GM19324 (cell line): ENCODE results near the gene XRRA1.

Experiments used
- ATAC-seq: cut with Tn5 transposase; IDR thresholded peaks from one replicate; pipeline ENCODE4 v1.9.1; 2021; ENCODE audit warnings: mild to moderate bottlenecking, moderate library complexity; ENCODE audit not compliant: unreplicated experiment, low FRiP score

Gene XRRA1

DNA sequence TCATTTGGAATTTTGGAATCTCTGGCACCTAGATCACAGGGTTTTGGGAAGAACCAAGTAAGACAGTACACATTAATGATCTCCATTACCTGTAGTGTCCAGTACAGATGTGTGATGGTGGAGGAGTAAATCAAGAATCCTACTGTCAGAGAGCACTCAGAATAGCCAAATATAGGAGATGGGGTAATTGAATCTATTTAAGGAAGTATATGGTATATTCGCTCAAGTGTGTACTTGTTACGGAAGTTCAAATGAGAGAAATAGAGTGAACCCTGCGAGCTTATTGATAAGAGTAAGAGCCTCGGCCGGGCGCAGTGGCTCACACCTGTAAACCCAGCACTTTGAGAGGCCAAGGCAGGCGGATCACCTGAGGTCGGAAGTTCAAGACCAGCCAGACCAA lies 2.3 kb upstream of the XRRA1 start:
- ATAC-seq: no peak

DNA sequence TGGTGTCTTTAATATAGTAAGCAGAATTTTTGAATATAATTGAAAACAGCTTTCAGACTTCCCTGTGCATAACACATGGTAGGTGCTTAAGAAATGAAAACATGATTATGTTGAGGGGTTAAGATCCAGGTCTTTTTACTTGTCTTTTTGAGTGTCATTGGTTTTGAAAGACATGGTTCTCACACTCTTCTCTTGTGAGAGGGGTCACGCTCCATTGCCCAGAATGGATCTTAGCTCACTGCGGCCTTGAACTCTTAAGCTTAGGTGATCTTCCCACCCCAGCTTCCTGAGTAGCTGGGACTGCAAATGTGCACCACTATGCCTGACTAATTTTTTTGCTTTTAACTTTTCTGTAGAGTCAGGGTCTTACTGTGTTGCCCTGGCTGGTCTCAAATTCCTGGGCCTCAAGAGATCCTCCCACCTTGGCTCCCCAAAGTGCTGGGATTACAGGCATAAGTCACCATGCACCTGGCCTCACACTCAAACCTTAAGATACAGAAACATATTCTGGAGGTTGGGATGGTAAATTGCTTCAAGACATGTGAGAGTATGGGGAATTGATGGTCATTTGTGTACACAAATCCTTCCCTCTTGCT lies 1.6 kb upstream of the XRRA1 start:
- ATAC-seq: no peak

DNA sequence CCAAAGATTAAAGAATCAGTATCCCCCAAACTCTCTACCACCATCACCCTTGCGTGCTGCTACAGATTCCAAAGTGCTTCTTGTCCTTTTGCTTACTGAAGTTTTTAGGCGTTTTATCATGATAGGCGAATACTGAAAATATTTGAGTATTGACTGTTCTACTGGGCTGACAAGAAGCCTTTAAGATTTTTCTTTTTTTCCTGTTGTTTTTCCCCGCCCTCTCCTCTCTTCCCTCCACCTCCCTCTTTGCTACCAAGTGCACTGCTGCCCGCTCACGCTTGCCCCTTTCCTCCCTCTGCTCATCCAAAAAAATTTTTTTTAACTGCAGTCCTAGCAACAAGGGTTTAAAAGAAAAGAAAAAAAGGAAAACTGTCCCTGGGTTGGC lies 854 bp upstream of the XRRA1 start:
- ATAC-seq: no peak

DNA sequence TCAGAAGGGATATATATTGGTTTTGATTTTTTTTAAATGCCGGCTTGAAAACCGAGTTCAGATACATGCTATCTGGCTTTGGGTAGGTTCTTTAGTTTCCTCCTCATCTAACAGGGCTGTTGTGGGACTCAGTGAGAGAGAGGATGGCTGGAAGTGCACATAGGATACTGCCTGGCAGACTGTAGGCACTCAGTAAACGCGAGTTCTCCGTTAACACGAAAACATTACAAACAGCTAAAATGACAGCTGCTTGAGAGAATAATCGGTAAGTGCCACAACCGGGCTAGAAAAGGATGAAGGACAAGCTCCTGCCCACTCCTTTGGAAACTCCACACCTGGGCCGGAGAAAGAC lies 369 bp downstream of the XRRA1 start:
- peak; percentile 6 for ATAC-seq

DNA sequence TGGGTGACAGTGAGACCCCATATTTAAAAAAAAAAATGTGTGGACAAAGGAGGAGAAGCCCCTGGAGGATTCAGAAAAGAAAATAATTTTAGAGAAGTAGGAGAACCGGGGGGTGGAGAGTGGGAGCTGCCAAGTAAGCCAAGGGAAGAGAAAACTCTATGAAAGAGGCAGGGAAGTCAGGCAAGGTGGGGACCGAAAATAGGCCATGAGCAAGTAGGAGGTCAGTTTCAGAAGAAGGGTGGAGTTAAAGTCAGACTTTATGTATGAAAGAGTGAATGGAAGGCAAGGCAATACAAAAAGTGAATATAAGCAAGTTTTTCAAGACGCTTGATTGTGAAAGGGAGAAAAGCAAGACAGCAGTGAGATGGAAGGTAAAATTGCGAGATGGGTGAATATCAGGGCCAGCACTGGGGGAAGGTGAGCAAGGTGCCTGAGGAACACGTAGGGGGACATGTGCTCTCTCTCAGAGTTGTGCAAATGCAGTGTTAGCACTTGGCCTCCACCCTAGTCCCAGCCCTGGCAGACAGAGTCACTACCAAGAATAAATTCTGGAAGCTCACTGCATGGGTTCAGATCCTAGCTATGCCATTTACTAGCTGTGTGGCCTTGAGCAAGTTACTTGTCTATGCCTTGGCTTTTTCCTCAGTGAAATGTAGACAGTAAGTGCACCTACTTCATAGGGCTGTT lies 6.7 kb downstream of the XRRA1 start:
- no peak for ATAC-seq

DNA sequence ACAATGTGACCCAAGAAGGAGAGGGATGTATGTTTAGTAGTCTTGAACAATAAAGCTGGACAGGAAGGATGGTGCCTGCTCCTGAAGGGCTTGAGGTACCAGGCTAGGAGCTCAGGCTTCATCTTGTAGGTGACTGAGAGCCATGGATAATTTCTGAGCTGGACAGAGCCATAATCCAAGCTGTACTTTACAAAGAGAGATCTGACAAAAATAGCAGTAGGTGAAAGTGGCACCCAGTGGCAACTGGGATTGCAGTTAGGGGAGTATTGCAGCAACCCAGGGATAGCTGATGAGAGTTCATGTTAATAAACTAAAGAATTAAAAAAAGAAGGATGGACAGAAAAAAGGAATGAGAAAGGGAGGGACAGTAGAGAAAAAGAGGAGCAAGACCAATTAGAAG lies 7.4 kb downstream of the XRRA1 start:
- no peak for ATAC-seq

DNA sequence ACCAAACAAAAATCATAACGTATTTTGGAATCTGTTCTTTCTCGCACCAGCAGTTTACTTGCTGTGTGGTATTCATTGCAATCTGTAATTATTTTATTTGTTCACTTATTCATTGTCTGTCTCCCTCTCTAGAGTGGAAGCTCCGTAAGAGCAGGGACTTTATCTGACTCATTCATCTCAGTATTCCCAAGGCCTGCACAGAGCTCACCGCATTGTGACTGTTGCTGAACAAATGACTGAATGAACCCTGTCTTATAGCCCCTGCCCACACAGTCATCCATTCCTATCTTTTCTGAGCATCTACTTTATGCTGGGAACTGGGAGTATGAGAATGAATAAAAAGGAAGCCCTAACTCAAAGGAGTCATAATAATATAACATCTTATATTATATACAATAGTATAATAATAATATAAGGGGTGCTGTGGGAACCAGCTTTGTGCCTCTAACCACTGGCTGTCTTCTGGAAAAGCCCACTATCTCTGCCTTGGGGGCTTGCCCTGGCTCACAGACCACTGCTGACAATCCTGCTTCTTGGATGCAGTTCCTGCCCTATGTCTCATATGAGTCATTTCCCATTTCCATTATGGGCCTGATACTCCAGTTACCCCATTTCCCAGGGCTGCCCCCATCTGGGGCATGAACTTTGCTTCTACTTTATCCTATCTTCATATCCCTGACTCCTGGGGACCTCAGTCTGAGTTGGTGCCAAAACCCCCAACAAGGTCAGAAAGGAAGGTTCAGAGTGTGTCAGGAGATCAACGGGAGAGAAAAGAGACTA lies 11.0 kb downstream of the XRRA1 start:
- no peak for ATAC-seq

DNA sequence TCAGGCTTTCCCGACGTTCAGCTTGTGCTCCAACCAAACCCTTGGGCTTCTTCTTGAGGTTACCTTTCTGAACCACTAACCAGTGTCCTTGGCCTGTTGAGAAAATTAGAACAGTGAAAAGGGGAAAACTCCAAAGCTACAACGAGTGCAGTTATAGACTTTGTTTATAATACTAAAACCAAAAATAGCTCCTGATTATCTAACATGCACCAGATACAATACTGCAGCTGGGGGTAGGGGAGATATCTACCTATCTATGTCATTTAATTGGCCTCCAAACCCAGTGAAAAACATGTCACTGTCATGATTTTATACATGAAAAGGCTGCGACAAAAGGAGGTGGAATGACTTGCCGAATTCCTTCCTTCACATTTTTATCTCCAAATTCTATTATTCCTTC lies 11.9 kb downstream of the XRRA1 start:
- ATAC-seq: no peak

DNA sequence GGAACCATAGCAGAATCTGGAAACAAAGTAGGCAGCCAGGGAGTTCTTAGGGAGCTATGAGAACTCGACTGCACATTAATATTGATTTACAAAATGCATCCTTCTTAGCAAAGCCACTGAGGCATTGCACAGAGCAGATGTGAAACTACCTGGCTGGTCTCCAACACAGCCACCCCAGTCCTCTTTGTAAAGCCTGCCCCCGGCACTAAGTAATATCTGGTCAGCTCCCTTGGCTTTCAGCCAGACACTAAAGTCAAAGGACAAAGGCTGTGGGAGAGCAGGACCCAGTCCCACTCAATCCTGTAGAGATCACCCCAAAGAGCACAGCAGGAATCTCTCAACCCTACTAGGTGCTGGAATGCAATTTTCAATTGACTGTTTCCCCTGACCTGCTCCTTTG lies 12.8 kb downstream of the XRRA1 start:
- ATAC-seq: no peak

DNA sequence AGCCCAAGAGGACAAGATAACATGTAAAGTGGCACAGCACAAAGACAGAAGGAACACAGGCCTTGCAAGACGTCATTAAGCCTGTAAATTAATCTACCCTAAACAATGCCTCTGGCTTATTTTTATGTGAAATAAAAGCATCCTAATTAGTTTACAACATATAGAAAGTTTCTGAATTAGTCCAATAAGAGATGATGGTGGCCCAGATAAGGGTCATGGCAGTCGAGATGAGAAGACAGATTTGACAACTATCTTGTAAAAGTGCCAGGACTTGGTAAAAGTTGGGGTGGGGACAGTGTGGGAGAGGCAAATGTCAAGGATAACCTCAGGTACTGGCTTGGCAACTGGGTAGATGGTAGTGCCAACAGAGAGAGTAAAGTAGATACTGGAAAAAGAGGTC lies 13.6 kb downstream of the XRRA1 start:
- no peak for ATAC-seq

DNA sequence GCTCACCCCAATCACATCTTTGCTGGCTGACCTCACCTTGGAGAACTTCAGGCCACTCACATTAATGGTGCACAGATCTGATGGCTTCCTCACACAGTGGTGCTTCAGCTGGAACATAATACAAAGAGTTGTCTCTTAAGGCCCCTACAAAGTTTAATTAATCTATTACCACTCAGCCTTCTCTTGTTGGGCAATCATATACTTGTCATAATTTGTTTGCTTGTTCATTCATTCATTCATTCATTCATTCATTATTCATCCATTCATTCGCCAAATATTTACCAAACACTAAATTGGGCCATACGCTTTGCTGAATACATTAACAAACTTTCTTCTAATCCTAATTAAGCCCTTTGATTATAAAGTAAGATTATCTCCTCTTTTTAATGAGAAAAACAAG lies 15.1 kb downstream of the XRRA1 start:
- ATAC-seq: no peak

DNA sequence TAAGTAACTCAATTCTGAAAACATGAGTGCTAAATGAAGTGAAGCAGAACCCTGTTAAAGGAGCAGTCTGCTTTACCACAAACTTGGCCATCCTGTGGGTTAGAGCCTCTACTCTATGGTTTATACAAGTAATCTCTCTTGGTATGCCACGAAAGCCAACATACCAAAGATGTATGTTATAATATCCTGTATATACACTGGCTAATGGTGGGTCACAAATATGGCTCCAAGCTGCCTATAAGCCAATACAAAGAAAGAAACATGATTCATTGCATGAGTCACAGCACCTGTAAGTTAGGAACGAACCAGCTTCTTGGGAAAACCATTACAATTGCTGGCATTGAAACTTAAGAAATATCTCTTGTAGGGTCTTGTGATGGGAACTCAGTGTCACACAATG lies 16.1 kb downstream of the XRRA1 start:
- ATAC-seq: no peak

DNA sequence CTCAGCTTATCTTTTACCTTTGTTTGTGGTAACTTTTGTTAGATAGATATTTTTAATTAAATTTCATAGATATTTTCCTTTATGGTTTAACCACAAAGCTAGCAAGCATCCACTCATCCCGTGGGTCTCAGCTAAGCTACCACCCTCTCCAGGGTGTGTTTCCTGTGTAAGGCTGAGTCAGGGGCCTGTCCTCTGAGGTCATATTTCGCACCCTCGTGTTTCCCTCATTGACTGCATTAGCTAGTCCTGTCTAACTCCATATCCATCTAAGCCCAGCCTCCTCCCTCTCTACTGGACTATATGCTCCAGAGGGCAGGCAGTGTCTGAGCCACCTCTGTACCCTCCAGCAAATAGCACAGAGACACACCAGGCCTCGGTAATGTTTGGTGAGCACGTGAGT lies 16.7 kb downstream of the XRRA1 start:
- no peak for ATAC-seq

DNA sequence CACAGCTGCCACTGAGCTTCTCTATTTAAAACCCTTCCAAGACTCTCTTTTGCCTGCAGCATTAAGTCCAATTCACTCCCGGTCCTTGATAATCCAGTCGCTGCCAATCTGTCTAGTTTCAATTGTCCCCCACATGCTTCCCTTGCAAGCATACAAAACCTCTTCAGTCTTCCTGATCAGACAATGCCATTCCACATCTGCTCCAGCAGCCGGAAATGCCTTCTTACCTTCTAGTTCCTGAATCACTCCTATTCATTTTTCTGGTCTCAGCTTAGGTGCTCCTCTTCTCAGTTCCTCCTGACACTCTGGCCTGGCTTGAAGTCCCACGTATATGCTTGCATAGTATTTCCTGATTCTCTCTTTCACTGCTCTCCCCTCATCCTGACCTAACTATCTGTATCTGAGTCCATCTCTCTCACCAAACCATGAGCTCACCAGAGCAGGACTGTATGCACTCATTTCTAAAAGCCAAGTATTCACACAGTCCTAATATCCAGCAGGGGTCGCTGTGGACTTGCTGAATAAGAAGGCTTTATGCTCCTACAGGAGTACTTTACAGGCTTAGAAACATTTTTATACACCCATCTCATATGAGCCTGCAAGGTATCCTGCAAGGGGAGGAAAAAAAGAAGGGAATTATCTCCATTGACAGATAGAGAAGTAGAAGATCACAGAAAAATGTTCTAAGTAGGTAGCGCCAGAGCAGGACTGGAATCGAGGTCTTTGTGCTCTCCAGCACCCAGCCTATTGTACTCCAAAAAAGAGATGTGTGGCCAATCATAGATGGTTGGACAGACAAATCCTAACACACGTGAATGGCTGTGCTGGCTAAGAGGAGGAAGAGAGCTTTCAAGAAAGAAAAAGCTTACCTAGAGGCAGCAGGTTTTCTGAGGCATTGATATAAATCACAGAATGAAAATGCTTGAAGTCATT lies 19.2 kb downstream of the XRRA1 start:
- ATAC-seq: no peak

DNA sequence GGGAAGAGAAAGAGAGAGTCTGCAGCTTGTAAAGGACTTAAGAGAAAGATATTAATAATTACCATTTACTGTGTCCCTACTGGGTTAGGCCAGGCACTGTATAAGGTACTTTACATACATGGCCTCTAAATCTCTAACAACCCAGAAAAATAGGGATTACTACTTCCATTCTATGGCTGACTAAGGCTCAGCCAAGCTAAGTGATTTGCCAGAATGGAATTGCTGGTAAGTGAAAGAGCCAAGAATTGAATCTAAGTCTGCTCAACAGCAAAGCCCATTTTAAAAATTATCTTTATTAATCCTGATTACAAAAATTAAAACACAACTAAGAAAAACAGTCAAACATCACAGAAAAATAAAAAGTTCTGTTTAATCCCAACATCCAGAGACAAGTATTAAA lies 21.4 kb downstream of the XRRA1 start:
- no peak for ATAC-seq

DNA sequence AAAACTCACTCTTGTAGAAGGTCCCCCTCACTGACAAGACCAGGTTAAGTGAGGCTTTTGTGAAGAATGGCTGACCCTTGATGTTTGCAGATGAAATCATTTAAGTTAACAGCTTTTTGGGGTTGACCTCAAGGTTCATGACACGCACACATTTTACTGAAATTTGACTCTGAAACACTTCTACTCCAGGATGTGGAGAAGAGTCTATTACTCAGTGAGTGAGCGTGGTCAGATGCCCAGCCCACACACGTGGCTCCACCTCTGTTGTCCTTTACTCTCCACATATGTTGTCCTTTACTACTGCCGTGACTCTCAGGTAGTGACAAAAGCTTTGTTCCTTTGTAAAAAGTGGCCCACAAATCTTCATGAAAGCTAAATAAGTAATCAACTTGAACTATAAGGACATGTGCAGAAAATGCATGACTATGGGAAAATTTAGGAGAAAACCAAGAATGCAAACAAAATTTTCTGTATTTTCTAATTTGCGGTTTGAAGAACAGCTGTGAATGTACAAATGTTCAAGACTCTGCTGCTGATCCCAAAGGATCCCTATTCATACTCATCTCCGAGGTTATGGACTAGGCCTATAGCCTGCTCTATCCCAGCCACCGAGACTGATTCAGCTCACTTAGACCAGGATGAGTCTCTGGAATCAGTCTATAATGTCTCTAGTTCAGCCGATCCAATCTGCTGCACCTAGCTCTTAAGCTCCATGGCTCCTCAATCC lies 22.4 kb downstream of the XRRA1 start:
- ATAC-seq: no peak

DNA sequence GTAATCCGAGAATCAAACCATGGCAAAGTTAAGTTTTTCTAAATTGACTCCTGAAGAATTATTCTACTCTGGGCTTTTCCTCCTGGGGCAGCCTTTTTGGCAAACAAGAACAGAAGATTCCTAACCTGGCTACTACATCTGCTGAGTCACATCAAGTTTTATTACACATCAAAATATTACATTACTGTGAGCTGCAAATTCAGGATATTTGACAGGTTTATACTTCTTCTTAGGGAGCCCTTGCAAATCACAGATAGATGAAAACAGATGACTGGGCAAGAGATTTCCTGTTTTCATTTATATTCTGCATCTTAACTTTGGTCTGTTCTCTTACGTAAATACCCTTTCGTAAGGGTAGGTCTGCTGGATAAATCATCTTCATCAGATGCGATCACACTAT lies 23.6 kb downstream of the XRRA1 start:
- ATAC-seq: no peak

DNA sequence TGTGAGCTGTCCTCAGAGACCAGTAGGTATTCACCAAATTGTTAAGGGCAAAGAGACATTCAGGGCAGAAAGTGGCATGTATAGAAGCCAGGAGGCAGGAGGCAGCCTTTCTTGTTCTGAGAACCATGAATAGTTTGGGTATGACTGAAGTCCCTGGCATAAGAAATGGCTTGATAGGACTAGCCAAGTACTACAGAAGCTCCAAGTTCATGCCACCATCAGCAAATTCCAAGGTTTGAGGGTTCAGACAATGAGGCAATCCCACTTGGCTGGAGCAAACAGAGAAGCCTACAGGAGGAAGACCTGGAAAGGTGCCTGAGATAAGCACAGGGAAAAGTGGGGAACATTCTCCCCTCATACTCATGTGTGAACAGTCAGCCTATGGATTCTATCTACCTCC lies 25.8 kb downstream of the XRRA1 start:
- no peak for ATAC-seq

DNA sequence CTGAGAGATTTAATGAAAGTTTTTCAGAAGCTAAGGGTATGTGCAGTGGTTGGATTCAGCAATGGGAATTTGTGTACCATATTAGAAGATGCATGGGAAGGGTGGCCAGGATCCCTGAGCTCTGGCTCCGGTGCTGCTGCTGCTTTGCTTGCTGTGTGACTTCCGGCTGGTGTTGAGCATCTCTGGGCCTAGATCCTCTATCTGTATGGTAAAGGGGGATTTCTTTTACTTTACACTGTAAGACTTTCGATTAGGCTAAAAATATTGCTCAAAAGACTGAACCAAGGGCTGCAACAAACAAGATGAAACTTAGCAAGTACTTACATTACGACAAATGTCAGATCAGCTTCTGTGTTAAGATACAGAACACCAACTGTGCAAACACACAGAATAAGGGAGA lies 39.1 kb downstream of the XRRA1 start:
- no peak for ATAC-seq

DNA sequence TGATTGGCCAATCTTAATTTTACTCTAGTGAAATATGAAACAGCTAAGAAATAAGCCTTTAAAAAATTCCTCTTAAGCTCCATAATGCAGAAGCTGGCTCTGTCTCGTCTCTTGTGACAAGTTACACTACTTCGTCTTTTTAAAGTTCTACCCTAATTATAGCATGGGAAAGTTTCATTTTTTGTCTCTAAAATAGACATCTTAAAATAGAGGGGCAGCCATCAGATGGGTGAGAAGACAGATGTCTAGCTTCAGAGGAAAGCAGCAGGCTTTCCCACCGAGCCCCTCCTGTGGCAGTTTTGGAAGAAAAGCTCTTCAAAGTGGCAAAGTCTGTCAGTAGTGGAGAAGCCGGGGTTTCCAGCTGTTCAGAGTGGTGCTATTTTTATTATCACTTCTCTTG lies 39.5 kb downstream of the XRRA1 start:
- ATAC-seq: no peak
